Effector memory CD4-positive, alpha-beta T cell (primary cell): ENCODE data around the gene RBM15B.

Experiments
- DNase-seq, 3 donors: peaks; one replicate each; pipeline ENCODE4 v3.0.0-alpha.2; 2020
- H3K27ac ChIP-seq: 2 replicates; pipeline ENCODE4 v1.7.0; 2013; ENCODE audit warnings: mild to moderate bottlenecking, low read length, moderate library complexity; ENCODE audit not compliant: insufficient read depth, poor library complexity, severe bottlenecking
- H3K27me3 ChIP-seq: replicated peaks from 2 replicates; pipeline ENCODE4 v1.7.0; 2013; ENCODE audit warnings: mild to moderate bottlenecking, low read length; ENCODE audit not compliant: insufficient read depth, control insufficient read depth, poor library complexity, severe bottlenecking
- H3K36me3 ChIP-seq: 2 replicates; pipeline ENCODE4 v1.7.0; 2013; ENCODE audit warnings: mild to moderate bottlenecking, low read length, moderate library complexity; ENCODE audit not compliant: control insufficient read depth, insufficient read depth
- H3K4me1 ChIP-seq: 2 replicates; pipeline ENCODE4 v1.7.0; 2013; ENCODE audit warnings: low read length, mild to moderate bottlenecking; ENCODE audit not compliant: control insufficient read depth, insufficient read depth, poor library complexity, severe bottlenecking
- H3K4me3 ChIP-seq: 2 replicates; pipeline ENCODE4 v1.7.0; 2013; ENCODE audit warnings: low read length, low read depth, mild to moderate bottlenecking; ENCODE audit not compliant: insufficient read depth, poor library complexity, severe bottlenecking
- H3K9me3 ChIP-seq: 2 replicates; pipeline ENCODE4 v1.7.0; 2013; ENCODE audit warnings: mild to moderate bottlenecking, low read length, moderate library complexity; ENCODE audit not compliant: control insufficient read depth

The RBM15B gene

DNA sequence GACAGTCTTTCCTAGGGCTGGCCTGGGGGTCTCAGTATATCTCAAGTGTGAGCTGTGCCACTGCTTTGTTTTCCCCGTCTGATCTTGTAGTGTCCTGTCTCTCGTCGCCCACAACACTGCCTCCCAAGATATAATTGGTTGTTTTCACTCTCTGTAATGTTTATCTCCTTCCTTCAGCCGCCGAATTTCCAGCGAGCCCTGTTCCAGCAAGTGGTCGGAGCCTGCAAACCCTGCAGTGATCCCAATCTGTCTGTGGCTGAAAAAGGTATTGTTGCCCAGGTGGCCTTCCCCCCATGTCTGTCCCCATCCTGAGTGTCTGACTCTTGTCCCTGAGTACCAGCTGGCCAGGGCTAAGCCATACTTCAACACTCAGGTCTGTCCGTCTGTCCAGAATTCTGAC is 15.5 kb upstream of the RBM15B start:
- no peaks in the 10 kb centered on the region for H3K36me3 ChIP-seq
- H3K9me3 ChIP-seq = no peaks in the 10 kb centered on the region
- H3K4me1 ChIP-seq = no peaks in the 10 kb centered on the region
- no peak overlapping the region for H3K27ac ChIP-seq
- DNase-seq = no peak
- H3K27me3 ChIP-seq = no peaks in the 10 kb centered on the region
- no peak overlapping the region for H3K4me3 ChIP-seq

DNA sequence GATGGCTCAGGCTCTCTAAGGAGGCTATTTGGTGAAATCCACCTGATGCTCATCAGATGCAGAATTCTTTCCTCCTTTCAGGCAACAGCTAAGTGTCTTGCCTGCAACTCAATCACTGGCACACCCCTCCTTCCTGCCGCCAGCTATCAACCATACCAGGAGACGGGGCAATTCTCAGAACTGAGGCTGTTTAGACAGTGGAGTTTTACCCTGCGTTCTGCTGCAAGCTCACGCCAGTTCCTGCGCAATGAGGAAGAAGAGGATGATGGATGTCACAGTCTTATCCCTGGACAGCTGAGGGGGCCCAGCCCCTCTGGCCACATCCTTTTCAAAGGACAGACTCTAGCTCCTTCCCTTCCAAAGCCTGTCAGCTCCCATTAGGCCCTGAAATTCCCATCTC is 13.0 kb upstream of the RBM15B start:
- Histone ChIP-seq H3K4me3 (no peak overlapping the region), H3K9me3 (no peaks in the 10 kb centered on the region), H3K36me3 (no peaks in the 10 kb centered on the region), H3K27ac (no peak overlapping the region), H3K27me3 (no peaks in the 10 kb centered on the region), H3K4me1 (no peaks in the 10 kb centered on the region)
- no peak for DNase-seq

DNA sequence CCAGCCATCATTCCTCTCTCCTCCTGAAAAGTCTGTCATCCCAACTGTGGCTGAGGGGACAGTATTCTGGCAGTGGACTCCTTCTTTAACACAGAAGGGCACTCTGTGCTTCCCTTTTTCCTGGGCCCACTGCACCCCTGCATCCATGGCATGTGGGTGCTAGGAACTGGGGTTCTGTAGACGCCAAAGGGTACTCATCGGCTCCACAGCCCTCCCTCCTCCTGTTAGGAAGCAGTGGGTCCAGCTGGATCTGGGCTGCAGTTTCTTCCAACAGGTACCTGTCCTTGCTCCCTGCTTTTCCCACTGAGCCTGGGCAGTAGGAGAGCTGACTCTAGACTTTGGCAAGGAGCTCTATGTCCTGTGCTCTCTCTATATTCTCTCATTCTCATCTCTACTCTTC is 12.4 kb upstream of the RBM15B start:
- H3K4me3 ChIP-seq = no peak overlapping the region
- H3K9me3 ChIP-seq = no peaks in the 10 kb centered on the region
- no peak for DNase-seq
- H3K4me1 ChIP-seq = no peaks in the 10 kb centered on the region
- H3K27me3 ChIP-seq = no peaks in the 10 kb centered on the region
- no peak overlapping the region for H3K27ac ChIP-seq
- H3K36me3 ChIP-seq = no peaks in the 10 kb centered on the region

DNA sequence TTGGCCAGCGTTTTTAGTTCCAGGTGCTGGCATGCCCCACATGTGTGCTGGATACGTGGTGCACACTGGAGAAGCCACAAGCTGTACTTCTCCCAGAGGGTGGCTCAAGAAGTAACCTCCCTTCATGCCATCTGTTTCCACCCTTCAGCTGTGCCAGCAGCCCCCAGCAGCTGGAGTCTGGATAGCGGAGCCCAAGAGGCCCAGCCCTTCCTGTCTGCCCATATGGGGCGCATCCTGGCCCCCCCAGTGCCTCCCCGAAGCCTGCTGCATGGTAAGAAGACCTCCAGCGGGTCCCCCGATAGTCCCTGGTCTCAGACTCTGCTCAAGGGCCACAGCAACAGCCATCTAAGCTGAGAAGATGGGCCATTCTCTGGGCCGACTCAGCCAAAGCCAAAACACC is 11.8 kb upstream of the RBM15B start:
- H3K4me1 ChIP-seq = peaks cover 6% of the 10 kb centered on the region
- no peak overlapping the region for H3K27ac ChIP-seq
- no peaks in the 10 kb centered on the region for H3K27me3 ChIP-seq
- H3K9me3 ChIP-seq = no peaks in the 10 kb centered on the region
- no peak for DNase-seq
- no peak overlapping the region for H3K4me3 ChIP-seq
- H3K36me3 ChIP-seq = no peaks in the 10 kb centered on the region

DNA sequence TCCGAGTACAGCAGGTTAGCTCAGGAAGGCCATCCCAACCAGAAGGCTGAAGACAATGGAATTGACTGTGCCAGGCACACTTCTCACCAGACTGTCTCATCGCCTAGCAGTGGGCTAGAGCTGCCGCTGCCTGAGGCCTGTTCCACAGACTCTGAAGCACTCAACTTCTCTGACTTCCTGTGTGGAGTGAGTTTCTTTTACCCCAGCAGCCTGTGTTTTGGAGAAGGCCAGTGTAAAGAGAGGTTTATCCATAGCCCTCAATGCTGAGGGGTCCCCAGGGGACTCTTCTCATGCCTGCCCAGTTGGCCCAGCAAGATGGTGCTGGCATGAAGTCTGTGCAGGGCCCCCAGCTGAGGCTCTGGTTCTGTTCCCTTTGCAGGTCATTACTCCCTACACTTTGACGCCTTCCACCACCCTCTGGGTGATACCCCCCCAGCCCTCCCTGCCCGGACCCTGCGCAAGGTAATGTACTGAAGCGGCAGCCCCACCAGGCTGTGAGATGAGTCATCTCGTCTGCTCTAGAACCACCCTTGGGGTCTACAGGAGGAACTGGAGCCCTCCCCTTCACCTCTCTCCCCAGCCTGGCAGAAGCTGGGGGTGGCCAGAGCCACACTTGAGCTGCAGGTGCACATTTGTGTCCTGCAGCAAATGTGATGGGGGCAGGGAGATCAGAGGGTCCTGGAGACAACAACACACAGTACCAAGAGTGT is 11.2 kb upstream of the RBM15B start:
- no peak overlapping the region for H3K27ac ChIP-seq
- peaks cover 8% of the 10 kb centered on the region for H3K4me1 ChIP-seq
- no peak for DNase-seq
- H3K36me3 ChIP-seq = no peaks in the 10 kb centered on the region
- H3K9me3 ChIP-seq = no peaks in the 10 kb centered on the region
- H3K27me3 ChIP-seq = no peaks in the 10 kb centered on the region
- H3K4me3 ChIP-seq = no peak overlapping the region

DNA sequence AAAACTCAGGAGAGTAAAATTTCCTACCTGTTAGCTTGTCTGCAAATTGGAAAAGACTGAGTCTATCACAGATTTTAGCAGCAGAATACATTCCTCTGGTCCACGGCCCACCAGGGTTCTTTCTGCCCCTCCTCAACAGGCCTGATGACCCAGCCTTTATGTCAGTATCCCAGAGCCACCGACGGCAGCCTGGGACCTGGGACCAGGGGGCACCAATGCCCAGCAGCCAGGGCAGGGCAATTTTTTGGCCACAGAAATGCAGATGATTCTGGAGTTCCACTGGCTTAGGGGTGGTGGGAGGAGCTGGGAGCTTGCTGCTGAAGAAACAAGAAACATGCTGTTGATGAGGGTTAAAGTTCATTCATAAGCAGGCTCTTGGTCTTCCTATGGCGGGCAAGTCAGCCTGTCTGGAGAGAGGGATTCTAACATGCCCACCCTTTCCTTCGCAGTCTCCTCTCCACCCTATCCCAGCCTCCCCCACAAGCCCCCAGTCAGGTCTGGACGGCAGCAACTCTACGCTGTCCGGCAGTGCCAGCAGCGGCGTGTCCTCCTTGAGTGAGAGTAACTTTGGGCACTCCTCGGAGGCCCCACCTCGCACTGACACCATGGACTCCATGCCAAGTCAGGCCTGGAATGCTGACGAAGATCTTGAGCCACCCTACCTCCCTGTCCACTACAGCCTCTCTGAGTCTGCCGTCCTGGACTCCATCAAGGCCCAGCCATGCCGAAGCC is 10.3 kb upstream of the RBM15B start:
- no peak overlapping the region for H3K4me3 ChIP-seq
- no peaks in the 10 kb centered on the region for H3K27me3 ChIP-seq
- H3K4me1 ChIP-seq = peaks cover 11% of the 10 kb centered on the region
- no peaks in the 10 kb centered on the region for H3K9me3 ChIP-seq
- DNase-seq = no peak
- H3K36me3 ChIP-seq = no peaks in the 10 kb centered on the region
- no peak overlapping the region for H3K27ac ChIP-seq

DNA sequence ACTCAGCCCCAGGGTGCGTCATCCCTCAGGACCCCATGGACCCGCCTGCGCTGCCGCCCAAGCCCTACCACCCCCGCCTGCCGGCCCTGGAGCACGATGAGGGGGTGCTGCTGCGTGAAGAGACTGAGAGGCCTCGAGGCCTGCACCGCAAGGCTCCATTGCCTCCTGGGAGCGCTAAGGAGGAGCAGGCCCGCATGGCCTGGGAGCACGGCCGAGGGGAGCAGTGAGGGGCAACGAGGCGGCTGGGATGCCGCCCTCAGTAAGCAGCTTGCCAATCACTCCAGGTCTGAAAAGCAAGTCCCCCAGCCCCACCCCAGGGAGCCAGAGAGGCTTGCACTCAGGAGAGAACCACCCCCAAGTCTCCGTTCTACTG is 9.8 kb upstream of the RBM15B start:
- no peak for DNase-seq
- H3K27me3 ChIP-seq = no peaks in the 10 kb centered on the region
- no peak overlapping the region for H3K4me3 ChIP-seq
- peaks cover 17% of the 10 kb centered on the region for H3K4me1 ChIP-seq
- H3K36me3 ChIP-seq = no peaks in the 10 kb centered on the region
- no peak overlapping the region for H3K27ac ChIP-seq
- no peaks in the 10 kb centered on the region for H3K9me3 ChIP-seq

DNA sequence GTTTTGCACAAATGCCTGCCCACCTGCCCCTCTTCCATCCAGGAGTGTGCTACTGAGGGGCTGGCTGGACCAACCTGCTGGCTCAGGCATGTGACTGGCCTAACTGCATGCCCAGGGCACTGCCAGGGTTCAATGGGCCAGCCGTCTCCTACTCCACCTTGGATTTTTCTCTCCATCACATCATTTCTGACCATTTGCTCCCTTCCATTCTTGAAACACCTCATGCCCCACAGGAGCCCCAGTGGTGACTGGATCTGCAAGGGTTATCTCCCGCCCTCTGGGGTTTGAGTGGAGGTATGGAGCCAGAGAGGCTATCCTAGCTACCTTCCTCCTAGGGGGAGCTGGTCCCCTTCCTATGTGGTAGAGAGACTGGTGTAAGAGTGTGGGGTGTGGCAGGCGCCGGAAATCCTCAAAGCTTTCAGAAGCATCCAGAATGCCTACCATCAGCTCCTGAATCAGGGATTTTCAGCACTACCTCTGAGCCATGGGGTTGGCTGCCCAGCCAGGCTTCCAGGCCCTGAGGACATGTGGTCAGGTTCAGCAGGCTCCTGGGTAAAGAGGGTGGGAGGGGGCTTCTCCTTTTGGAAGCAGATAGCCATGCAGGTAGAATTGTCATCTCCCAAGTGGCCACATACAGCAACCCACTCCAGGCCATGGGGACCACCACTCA is 8.9 kb upstream of the RBM15B start:
- Histone ChIP-seq H3K27me3 (no peaks in the 10 kb centered on the region), H3K4me1 (peaks cover 24% of the 10 kb centered on the region), H3K27ac (no peak overlapping the region), H3K4me3 (no peak overlapping the region), H3K36me3 (no peaks in the 10 kb centered on the region), H3K9me3 (no peaks in the 10 kb centered on the region)
- DNase-seq = no peak

DNA sequence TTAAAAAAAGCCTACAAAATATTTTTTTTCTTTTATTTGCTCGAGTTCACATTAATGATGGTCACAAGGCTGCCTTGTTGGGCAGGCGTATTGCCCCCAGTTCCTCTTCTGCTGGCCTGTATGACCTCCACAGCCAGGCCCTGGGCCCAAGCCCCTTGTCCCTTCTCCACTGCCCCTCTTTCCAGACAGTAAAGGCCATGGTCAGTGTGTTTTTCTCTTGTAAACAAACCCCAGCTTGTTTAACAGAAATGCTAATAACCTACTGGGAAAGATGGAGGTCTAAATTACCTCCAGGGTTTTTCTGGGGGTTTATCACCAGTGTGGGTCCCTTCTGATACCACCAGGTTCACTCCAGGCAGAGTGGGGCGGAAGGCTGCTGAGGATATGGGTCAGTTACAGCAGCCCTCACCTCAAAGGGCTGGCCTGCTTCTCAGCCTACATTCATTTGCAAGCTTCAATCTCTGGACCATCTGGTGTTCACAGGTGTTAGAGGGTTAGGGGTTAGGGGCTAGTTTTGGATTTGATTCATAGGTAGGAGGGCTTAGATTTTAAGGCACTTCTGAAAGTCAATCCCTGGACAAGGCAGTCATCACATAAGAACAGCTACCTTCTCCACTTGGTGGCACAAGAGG is 8.0 kb upstream of the RBM15B start:
- Histone ChIP-seq H3K27ac (no peak overlapping the region), H3K9me3 (no peaks in the 10 kb centered on the region), H3K4me3 (no peak overlapping the region), H3K36me3 (peaks cover 5% of the 10 kb centered on the region), H3K27me3 (no peaks in the 10 kb centered on the region), H3K4me1 (peaks cover 24% of the 10 kb centered on the region)
- DNase-seq = no peak
